Subcutaneous preadipocyte (primary cell): Measurements from ENCODE around the gene CRISP2. TPM values are rescaled to one million over a fixed set of nuclear protein-coding genes. Genes with fewer than 3 reads are reported as not detected.

Experiments
- total RNA-seq: library from RNA; depleted of rRNA; stranded (reverse); fragments of >200 nt; gene quantifications from 2 replicates; pipeline ENCODE4 v1.2.3, GENCODE V29; 2012

CRISP2 gene, protein sequence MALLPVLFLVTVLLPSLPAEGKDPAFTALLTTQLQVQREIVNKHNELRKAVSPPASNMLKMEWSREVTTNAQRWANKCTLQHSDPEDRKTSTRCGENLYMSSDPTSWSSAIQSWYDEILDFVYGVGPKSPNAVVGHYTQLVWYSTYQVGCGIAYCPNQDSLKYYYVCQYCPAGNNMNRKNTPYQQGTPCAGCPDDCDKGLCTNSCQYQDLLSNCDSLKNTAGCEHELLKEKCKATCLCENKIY
- total RNA-seq = not detected in 2 replicates

DNA sequence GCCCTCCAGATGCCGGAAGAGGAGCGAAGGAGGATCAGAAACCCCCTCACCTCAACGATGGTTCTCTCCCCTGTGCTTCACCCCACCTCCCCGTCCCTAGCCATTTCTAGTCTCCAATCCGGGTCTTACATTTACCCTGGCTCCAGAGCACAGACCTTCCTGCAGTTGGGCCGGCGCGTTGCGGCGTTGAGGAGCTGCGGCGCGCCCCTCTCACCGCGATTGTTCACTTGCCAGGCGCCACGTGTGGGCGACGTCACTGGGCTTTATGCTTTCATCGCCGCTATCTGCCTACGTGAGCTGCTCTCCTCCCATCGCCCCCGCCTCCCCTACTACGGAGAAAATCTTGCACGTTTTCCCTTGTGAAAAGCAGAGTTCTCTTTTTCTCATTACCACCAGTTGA is at the start of gene CRISP2:
CRISP2 (minus strand) TSS at position 198 of the 400 bp plus-strand sequence. CDS start 4,347 bp downstream, outside the sequence.

DNA sequence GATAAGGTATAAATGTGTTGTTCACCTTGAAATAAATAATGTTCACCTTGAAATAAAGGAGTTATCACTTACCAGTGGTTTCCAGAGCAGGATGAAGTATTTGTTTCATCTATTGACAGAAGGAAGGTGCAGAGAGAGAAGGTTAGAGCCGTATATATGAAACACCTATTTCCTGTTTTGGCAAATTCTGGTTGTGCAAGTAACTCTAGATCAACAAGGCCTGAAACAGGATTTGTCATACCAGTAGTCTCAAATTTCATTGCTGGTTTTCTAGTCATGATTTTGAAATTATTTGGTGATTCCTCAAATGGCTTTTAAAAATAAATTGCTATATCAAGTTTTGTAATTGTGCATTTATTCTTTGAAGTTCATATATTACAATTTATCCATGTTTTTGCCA is 30.9 kb upstream of the CRISP2 start, which contains the start of gene CRISP3:
CRISP3 (minus strand) TSS at position 130 of the 400 bp plus-strand sequence; CDS start at position 109, 21 bp downstream.

Other genes with a start within 250 kb of the CRISP2 start
- not detected in 2 replicates for gene GLYATL3, start 213.6 kb downstream of the CRISP2 start, total RNA-seq
- 1.5 and 6.5 TPM in 2 replicates for gene C6orf141, start 162.9 kb downstream of the CRISP2 start, total RNA-seq
- gene RHAG, start 76.7 kb downstream of the CRISP2 start, total RNA-seq = not detected in 2 replicates
- not detected in 2 replicates for gene CRISP3, start 30.8 kb upstream of the CRISP2 start, total RNA-seq
- not detected in 2 replicates for gene PGK2, start 73.7 kb upstream of the CRISP2 start, total RNA-seq
- not detected in 2 replicates for gene CRISP1, start 153.0 kb upstream of the CRISP2 start, total RNA-seq